NCI-H526 (cell line): ENCODE data around the gene CLMN.

Experiments used
- DNase-seq, 2 experiments: peaks; one replicate each; lab custom pipeline; 2025; lab: John Stamatoyannopoulos, UW

CLMN gene

DNA sequence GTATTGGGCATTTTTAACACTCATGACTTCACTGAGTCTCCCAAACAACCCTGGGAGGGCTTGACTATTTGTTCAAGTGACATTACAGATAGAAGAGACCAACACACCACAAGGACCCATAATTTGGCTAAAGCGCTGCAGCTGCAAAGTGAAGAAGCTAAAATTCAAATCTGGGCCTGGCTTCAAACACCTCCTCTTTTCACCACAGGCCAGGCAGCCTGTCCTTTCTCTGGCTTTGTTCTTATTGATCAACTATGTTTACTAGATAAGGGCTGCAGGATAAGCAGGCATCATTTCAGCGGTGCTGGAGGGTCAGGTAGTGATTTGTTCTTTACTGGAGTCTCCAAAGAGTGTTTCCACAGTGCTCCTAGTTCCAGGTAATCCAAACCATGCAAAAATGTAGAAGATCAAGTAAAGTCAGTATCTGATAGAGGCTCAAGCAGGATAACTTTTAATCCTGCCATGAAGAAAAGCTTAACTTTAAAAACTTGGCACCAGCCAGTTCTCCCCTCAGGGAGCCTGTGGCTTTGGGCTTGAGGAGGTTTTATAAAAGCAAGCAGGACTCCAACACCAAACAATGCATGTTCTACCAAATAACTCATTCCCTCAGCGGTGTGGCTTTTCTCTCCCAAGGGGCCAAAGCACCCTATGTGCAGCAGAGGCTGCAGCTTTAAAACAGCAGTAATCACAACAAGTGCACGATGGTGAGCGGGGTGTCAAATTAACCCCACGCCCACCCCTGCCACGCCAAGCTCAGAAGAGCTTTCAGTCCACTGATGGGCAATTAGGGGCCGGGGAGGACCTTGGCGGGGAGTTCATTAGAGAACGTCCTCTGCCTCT is 16.8 kb downstream of the CLMN start:
- peak; percentile 50 to 74 for DNase-seq

DNA sequence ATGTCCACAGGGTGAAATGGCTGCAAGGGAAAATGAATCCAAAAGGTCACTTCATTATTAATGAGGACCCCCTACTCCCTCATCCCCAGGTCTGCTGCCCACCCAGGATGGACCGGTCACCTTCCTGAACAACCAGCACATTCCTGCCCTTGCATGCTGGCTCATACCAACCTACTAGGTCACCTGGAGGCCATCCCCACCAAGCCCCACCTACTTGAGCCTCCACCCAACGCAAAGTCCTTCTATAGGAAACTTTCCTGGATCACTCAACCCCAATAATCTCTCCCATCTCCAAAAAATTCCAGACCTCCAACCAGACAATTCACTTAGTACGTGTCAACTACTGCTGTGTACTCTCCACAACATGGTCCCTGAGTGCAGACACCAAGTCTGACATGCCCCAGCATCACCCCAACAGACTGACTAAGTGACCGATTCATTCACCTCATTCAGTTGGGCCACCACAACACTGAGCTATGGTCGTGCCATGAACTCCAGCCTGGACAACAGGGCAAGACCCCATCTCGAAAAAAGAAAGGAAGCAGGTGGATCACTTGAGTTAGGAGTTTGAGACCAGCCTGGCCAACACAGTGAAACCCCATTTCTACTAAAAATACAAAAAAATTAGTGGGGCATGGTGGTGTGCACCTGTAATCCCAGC is 18.1 kb downstream of the CLMN start:
- no peak for DNase-seq

DNA sequence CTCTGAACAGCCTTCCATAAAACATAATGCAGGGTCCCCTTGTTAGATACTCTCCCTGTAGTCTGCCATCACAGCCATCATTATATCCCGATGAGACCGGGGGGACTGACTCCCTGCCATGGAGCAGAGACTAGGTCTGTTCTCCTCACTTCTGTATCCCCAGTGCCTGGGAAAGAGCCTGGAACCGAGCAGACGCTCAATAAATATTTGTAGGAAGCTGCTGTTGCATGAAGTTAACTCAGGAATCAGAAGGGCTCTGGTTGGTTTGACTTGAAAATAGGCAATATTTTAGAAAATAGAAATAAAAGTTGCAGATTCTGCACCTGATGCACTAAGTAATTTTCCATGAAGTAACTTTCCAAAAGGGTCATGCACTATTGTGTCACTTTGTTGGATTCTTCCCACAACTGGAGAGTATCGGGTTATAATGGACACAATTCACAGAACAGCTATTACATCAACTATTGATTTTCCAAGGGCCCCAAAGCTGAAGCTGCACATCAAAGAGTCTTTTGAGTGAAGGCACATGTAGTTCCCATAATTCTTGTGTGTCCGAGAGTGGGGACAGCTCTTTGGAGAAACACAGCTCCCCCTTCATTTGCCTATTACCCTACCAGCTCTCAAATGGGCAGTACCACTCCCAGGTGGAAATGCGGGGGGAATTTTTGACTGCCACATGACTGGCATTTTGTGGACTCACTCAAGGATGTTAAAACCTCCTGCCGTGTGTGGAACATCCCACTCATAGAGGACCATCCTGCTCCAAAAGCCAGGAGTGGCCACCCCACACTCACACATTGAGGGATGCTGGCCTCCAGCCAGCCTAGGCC is 18.8 kb downstream of the CLMN start:
- DNase-seq: peak; percentile 61 to 79

DNA sequence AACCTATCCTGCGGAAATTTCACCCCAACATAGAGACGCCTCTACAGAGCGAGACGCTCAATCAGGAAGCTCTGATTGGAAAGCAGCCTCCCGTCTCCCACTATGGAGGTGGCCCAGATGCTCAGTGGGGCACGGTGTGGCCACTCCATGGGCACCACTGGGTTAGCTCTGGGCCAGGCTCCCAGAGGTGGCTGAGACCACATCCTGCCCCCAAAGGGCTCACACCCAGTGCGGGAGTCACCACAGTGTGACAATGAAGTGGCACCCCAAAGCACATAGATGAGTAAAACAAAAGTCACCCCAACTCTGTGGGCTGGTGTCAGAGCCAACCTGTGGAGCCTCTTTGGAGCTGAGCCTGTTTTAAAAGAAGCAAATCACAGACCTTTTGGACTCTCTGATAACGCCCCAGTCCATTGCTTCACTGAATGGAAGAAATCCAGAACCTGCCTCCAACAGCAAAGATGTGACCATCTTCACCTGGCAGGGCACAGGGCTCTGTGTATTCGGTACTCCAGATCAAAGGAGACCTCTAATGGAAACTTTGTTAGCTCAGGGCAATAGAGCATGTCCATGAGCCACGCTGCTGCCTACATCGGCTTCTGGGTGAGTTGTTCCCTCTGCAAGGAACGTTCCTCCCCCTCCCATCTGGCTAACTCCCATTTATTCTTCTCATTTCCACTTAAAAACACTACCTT is 19.6 kb downstream of the CLMN start:
- peak; percentile 50 to 82 for DNase-seq

DNA sequence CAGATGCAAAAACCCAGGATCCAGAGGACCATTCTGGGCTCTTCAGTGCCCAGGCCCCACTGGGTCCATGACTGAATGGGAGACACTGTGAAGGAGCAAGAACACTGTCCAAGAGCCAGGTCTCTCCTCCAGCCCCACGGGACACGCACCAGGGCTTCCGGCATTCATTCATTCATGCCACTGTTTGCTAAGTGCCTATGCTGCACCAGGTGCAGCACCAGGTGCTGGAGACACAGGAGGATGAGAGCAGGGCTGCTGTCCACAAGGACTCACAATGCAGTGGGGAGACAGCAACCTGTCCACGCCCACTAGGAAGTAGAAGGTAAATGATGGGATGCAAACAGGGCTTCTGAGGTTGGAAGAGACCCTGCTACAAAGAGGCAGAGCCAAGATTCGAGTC is 20.4 kb downstream of the CLMN start:
- peak in 1 of 2 experiments; percentile 58 for DNase-seq

DNA sequence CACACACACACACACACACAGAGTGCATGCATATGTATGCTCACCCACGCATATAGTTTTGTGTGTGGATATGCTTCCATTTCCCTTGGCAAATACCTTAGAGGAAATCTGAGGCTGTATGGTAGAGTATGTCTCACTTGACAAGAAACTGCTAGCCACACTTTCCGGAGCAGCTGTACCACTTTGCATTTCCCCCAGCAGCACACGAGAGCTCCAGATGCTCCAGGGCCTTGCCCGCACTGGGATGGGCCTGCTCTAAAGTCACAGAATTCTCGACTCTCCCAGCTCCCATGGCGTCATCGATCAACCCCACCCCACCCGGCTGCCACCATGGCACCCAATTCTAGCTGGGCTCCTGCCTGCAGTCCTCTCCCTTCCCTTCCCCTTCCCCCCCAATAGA is 21.9 kb downstream of the CLMN start:
- DNase-seq: peak; percentile 54 to 76

DNA sequence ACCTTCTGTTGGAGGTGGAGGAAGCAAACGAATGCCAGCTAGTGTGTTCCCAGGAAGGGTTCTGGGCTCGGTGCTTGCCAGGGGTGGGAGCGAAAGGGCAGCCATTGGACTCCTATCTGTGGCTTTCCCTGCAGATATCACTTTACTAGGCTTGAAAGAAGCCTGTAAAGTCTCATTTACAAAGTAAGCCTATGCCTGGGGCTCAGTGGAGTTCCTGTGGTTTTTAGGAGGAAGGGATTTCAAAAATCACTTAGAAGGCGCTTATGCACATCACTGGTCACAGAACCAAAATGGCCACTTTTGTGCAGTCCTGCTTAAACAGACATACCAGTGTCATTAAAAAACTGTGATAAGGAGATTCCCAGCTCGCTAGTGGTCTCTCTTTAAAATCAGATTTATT is 22.7 kb downstream of the CLMN start:
- DNase-seq: no peak

DNA sequence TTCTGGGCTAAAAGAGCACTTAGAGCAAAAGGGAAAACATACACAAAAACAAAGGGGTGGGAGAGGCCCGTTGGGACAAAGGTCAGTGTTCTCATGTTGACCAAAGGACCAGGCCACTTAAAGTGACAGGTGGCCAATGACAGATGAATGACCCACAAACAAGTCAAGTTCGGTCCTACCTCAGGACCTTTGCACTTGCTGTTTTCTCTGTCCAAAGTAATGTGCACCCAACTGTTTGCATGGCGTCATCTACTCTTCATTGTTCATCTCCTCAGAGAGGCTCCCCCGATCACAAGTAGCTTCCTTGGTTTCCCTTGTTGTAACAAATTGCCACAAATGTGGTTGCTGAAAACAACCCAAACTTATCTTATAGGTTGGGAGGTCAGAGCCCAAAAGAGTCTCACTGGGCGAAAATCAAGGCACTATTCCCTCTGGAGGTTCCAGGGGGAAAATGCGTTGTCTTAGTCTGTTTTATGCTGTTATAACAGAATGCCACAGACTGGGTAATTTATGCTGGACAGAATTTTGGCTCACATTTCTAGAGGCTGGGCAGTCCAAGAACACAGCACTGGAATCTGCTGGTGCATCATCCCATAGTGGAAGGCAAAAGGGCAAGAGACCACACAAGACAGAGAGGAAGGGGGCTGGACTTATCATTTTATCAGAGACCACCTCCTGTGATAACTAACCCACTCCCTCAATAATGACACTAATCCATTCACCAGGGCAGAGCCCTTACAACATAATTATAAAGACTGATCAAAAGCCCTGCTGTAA is 23.9 kb downstream of the CLMN start:
- no peak for DNase-seq

DNA sequence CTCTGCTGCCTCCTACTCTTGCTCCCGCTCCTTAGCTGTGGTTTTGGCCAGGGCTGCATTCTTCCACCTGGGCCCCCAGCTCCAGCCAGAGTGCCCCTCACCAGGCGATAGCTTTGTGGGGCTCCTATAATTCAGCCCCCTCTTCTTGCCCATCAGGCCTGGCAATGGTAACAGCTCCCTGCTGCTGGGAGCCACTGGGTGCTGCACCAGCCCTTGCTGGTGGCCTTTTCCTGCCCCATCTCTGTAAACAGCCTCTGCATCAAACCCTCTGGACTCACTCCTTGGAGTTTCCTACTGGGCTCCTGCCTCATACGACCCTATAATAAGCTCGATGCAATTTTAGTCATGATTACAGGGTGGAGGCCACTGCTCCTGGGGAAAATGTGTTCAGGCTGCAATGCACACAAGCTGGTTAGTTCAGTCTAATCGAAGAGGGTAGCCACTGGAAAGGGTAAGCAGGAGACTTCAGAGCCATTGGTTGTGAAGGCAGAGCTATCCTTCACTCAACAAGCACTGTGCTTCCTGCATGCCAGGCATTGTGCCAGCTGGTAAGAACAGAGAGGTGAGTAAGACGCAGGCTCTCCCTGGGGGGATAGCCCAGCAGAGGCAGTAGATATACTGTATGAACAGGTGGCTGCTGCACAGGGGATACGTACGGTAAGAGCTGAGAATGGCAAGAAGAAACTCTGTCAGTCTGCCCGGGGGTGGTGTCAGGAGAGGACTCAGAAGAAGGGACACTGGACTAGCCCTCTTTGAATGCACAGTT is 24.7 kb downstream of the CLMN start:
- no peak for DNase-seq

DNA sequence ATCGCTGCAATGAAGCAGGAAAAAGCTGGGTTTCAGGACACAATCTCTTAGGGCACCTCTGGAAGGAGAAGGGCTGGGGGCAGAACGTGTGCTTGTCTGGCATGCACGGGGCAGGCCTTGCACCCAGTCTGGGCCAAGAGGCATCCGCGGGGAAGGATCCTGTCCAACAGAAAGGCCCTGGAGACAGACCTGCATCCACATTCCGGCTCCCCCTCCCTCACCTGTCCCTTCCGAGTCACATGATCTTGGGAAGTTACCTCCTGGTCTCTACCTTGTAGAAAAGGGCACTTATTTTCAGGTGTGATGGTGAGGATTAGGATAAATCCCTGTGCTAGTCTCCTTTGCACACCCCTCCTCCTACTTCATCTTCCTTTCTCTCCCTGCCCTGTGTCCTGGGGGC is 25.4 kb downstream of the CLMN start:
- DNase-seq: no peak

DNA sequence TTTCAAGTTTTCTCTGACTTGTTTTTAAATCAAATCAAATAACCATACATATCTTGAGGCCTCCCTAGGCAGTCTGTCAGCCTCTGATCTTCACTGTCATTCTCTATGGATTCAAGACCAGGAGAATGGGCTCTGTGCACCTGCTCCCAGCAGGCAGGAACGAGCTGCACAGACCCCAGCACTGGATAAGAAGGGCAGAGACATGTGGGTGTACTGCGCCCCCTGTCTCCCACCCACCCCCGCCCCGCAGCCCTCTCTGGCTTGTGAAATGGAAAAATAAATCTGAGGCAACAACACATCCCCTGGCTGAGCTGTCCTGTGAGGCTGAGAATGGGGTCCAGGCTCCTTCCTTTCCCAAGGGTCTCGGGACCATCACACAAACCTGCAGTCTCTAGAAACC is 26.3 kb downstream of the CLMN start:
- DNase-seq: peak; percentile 32 to 59

DNA sequence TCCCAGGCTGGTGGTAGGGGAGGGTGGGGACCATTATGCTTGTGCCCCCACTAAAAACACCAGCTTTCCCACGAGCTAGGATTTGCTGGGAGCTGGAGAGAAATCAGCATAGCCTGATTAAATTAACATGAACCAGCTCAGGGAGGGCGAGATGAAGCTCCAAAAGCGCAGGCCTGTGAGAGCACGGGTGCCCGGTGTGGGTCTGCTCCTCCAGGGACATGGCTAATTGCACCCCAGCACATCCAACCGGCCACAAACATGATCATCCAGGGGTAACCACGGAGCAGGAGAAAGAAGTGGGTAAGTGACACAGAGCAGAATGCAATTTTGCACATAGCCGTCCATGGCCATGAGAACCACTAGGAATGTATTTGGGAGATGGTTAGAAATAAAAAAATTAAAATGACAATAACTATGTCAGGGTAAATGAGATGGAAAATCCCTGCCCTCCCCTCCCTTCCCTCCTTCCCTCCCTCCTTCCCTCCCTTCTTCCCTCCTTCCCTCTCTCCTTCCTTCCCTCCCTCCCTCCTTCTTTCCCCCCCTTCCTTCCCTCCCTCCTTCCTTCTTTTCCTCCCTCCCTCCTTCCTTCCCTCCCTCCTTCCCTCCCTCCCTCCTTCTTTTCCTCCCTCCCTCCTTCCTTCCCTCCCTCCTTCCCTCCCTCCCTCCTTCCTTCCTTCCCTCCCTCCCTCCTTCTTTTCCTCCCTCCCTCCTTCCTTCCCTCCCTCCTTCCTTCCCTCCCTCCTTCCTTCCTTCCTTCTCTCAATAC is 26.9 kb downstream of the CLMN start:
- DNase-seq: peak in 1 of 2 experiments; percentile 55

DNA sequence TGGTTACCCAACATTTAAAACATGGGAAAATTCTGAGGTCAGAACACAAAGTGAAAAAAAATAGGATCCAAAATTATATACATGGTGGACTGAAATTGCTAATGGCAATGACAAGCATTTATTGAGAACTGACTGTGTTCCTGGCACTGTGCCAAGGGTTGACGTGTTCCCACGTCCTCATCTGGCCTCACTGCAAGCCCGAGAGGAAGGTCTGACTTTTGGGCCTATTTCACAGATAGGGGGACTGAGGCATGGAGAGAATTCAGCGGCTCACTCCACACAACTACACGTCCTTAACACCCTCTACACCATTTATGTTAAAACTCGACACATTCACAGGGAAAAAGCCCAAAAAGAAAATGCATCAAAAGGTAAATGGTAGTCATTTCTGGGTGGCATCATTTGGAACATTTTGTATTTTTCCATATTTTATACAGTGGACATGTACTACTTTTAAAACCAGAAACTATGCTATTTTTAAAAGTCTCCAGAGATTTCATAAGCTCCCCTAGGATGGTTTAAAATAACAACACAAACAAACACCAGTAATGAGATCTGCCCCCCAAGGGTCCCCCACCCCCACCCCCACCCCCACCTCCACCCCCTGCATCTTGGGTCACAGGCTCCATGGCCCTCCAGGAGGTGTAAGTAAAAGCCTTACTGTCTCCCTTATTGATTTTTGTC is 27.7 kb downstream of the CLMN start:
- peak in 1 of 2 experiments; percentile 56 for DNase-seq

DNA sequence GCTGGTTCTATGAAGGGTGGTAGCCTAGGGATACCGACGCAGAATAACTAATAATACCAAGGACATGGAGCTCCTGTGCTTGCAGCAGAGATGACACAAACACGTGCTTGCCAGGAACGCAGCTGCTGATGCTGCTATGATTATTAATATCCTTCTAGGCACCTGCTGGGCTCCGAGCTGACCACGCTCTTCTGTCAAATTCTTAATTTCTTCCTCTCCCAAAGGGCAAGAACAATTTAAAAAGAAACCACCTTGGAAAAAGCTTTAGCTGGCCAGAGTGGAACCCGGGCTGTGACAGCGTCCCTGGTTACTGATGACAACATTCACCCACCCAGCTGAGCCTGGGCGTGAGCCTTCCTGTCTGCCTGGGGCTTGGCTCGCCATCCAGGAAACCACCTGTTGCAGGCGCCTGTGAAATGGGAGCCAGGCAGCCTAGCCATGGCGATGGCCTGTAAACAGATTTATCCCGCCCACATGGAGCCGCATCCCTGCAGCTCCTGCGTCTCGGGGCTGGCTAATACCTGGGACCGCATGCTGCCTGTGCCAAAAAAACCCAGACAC is 28.8 kb downstream of the CLMN start:
- peak; percentile 84 to 86 for DNase-seq

DNA sequence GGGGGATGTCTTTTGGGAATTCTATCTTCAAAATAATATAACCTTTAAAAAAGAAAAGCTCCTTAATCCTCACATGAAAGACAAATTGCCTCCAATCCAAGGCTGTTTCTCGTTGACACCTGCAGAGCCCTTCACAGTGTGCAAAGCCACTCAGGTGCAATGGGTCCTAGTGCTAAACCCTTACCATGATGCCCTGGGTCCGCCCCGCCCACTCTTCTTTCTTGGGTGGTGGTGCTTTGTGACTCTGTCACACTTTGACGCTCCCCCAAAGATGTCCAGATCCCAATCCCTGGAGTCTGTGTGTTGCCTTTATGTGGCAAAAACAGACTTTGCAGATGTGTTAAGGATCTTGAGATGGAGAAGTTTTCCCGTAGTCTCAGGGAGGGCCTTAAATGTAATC is 29.7 kb downstream of the CLMN start:
- DNase-seq: no peak

DNA sequence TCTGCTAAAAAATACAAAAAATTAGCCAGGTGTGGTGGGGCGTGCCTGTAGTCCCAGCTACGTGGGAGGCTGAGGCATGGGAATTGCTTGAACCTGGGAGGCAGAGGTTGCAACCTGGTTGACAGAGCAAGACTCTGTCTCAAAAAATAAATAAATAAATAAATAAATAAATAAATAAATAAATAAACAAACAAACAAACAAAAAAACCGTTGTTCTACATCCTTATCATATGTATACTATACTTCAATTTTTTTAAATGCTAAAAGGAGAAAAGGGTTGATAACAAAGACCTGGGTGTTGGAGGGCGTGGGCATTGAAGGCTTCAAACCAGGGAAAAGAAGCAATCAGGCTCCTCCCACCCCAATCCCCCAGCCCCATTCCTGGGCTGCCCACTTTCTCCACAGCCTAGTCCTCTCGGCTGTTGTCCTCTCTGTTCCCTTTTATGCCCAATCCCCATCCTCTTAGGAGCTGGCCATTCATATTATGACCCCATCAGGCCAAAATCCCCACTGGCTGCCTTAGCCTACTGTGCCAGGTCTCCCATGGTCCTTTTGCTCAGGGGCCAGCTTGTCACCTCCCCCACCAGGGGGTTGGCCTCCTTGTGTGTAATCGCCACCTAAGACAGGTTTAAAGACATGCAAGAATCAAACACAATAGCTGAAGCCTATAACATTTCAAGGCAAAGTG is 30.2 kb downstream of the CLMN start:
- no peak for DNase-seq

DNA sequence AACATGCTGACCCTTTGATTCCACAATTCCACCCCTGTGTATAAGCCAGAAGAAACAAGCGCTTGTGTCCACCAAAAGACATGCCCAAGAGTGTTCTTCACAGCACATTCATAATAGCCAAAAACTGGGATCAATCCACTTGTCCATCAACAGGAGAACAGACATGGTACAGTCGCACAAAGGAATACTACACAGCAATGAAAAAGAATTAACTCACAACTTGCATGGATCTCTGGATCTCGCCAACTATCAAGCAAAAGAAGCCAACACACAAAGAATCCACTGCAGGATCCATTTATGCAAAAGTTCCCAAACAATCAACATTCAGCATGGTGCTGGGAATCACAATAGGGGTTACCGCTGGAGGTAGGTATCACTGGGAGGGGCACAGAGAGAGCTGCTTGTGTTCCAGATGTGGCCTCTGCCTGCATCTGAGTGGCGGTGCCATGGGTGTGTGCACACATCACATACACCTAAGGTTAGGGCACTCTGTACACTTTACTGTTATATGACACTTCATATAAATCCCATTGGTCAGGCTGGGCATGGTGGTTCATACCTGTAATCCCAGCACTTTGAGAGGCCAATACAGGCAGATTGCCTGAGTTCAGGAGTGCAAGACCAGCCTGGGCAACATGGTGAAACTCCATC is 30.9 kb downstream of the CLMN start:
- no peak for DNase-seq
